HG02642 (cell line): ENCODE measurements around the gene GPR183.
A peak's percentile ranks its signal among the peaks of the same experiment; 100 is the strongest.

ENCODE experiments used
- ATAC-seq: cut with Tn5 transposase; IDR thresholded peaks from one replicate; pipeline ENCODE4 v1.9.1; 2021; ENCODE audit warnings: mild to moderate bottlenecking; ENCODE audit not compliant: unreplicated experiment, poor library complexity

The GPR183 gene

GRCh38 chr13:99313501-99313900 is 6.3 kb upstream of the GPR183 start:
- no peak for ATAC-seq

DNA sequence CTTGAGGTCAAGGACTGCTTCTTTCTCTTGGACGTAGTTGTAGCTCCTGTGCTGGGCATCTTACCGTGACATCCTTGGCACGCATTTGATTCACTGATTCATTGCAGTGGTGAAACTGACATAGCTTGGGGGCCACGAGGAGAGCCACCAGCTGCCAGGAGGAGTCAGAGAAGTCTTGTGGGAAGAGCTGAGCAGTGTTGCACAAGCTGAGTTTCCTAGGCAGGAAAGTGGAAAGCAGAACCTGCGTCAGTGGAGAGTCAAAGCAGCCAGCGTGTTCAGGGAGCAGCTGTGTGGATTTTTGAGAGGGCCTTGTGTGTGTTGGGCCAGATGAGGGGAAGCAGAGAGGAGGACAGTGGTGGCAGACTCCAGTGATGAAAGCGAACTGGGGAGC is 5.3 kb upstream of the GPR183 start:
- ATAC-seq, result no peak

- no peak for ATAC-seq
Measured at GRCh38 chr13:99311748-99312492, 4.7 kb upstream of the GPR183 start.

- no peak for ATAC-seq
Measured at GRCh38 chr13:99311137-99311536, 3.9 kb upstream of the GPR183 start.

GRCh38 chr13:99310382-99311031 is 3.3 kb upstream of the GPR183 start:
- peak; percentile 36 for ATAC-seq

DNA sequence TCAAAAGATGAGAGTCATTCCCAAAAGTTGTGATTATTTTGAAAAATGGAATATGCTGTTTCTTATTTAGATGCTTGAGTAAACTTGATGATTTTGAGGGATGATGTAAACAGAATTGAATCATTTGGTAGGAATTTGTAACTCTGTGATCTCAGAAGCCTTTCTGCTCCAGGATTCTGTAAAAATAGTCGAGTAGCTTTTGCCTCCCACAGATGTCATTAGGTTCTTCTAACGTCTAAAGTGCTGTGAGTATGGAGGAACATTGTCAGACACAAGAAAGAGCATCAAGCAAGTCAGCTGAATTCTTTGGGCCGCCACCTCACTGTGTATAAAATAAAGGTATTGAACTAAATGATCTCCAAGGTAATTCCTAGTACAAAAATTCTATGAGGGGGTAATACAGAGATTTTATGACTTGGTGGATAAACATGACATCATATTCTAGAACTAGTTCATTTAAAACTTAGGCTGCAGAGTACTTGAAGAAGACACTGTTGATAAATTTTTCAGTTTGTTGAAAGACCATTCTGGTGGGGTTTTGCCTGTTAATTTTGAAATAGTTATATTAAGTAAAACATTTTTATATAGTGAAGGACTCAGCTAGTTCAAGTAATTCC is 1.4 kb upstream of the GPR183 start:
- ATAC-seq, result no peak

DNA sequence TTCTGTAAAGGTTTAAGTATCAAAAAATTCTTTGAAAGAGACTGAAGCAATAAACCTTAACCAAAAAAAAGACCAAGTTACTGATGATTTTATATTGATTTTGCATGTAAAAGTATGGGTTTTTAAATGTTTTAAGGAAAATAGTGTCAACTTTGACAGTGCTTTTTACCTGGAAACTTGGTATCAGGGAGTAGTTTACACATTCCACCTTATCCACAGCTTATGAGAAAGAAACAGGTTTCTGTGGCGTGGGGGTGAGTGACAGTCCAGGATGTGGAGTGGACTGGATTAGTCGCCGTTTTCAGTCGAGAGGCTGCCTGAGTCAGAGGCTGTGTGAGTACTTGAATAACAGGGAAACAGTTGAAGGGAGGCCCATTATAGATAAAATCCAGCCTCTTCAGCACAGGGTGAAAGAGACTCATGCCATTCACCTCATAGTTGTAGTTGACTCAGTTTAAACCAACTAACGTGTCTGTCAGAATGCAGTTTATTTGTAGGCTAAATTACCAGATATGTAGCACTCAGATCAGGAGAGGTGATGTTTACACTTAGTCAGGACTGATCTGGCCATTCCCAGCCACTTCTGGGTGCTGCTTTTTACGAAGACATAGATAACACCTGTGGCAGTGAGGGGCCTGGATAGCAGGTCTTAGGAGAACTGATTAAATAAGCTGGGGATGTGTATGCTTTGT is 595 bp upstream of the GPR183 start:
- peak; percentile 42 for ATAC-seq

- ATAC-seq, result no peak
Measured at GRCh38 chr13:99305566-99305965, 1.6 kb downstream of the GPR183 start.

GRCh38 chr13:99305158-99305557 is 2.0 kb downstream of the GPR183 start:
- ATAC-seq, result no peak

DNA sequence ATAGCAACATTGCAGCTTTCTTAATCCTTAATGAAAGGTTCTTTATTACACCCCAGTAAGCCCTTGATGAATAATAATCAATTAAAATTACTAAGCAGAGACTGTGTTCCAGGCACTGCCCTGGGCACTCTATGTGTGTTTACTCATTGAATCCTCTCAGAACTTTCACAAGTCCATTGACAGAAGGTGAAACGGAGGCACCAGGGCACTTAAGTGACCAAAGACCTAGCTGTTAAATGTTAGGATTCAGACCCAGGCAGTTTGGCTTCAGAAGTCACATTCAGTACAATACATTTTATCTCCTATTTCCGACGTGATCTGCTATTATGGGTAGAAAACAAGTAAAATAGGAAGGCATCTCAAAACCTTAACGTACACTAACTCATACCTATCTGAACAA is 2.7 kb downstream of the GPR183 start:
- ATAC-seq, result no peak

DNA sequence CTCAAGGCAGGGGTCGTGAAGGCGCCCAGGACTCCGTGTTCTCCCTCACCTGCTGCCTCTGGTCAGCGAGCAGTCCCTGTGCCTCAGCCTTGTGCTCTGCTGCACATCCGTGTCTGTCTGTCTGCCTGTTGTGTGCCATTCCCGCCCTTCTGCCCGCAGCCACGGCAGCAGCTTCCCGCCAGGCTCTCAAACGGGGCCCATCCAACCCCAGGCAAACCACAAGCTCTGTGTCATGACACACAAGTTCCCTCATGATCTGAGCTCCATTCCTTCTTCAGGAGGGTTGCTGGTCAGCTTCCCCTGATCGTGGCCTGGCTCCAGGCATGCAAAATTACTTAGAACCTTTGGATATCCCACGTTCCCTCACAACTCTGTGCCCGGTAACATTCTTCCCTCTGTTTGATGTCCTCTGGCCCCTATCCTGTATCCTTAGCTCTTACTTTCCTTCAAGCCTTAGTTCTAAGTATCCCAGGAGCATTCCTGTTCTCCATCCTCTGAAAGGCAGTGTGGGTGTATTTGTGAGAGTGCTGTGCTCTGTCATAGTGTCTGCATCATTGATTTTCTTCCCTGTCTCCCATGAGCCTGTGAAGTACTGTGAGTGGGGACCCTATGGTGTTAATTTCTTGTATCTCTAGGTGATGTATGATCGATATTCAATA is 3.2 kb downstream of the GPR183 start:
- no peak for ATAC-seq

DNA sequence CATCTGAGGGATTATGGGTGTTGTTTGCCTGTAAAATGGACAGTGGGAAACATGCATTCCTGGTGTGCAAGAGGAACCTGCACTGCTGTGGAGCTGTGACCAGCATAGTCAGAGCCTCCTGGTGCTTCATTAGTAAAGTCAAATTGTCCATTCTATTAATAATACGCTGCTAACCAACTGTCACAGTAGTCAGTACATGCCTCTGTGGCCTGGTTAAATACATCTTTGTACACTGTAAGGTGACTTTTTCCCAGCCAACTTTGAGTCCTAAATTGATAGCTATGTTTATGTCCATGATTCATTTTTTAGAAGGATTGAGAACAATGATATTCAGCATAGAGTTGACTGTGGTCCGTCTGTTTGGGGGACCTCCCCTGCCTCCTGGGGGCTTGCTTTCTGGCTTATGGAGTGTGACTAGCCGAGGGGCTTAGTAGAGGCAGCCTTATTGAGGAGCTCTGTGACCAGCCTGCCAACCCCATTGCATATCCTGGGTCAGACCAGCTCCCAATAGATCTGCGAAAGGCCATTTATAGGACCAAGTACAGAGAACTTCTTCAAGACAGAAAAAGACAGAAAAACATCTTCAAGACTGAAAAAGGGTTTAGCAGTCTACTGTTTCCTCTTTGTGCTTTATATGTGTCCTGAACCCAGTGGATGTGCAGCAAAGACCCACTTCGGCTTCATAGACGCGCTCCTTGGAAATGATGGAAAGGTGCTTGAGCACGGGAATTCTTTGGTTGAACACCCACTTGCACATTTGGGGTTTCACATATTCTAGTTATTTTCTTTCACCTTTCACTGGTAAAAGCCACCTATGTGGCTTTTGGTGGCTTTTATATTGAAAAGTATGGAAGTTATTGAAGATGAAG is 4.3 kb downstream of the GPR183 start:
- no peak for ATAC-seq

- ATAC-seq, result no peak
Measured at GRCh38 chr13:99301913-99302636, 5.1 kb downstream of the GPR183 start.

DNA sequence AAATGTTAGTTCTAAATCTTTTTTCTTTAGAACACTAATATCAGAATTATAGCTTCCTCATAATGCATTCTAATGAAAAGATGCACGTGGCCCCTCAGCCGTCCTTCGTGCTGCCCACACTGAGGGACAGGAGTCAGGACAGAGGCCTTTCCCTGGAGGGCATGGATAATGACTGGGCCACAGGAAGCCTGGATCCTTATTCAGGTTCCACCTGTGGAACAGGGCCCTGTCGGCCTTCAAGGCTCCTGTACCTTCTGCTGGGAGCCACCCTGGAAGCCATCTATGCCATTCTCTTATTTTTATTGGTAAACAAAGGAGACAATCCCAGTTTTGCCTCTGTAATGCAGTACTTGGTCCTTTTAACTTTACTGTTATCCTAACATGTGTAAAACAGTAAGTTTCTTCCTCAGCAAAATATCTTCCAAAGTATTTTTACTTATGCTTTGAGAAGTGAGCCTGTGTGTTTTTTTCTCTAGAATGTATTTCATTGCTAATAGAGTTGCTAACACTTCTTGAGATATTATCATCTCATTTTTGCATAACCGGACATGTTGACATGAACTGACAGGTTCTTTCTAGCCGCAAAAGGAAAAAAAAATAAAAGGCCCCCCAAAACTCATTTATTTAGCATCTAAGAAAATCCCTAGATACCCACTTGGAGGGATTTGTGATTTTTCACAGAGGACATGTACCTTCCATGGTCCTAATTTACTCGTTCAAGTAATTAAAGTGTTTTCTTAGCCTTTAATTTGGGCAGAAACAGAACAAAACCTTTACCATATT is 6.0 kb downstream of the GPR183 start:
- ATAC-seq, result no peak

- ATAC-seq, result peak; percentile 26
Measured at GRCh38 chr13:99299920-99300341, 7.3 kb downstream of the GPR183 start.

DNA sequence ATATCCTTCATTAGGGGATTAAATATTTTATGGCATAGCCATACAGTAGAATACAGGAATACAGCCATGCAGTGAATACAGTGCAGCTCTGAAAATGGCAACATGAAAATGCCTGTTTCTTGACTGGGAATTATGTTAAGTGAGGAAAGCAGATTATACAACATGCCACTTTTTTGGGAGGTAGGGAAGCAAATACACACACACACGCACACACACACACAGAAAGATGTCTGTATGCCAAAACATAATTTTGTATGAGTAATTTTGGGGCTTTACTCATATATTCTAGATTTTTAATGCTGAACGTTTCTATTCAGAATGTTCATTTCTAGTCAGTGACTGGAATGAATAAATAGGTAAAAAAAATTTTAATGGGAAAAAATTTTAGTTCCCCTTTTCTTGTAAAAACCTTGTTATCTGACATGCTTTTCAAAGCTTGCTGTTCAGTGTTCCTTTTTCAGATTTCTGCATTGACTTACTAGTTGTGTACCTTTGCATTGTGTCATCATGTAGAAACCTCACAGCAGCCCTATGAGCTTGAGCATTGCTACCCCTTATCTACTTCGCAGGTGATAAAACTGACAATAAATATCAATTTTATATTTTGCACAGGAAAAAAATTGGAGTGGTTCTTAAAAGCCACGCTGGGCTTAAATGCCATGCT is 7.8 kb downstream of the GPR183 start:
- no peak for ATAC-seq

- no peak for ATAC-seq
Measured at GRCh38 chr13:99298056-99298455, 9.1 kb downstream of the GPR183 start.

- no peak for ATAC-seq
Measured at GRCh38 chr13:99297331-99297730, 9.9 kb downstream of the GPR183 start.
